Cardiac muscle cell (in vitro differentiated cells and primary cell): ENCODE measurements around the gene KRT5. TPM values are rescaled to one million over a fixed set of nuclear protein-coding genes. Genes with fewer than 3 reads are reported as not detected.

ENCODE experiments used
- polyA plus RNA-seq: library from polyadenylated mRNA; unstranded; fragments of >200 nt; fragmentation: Nextera tagmentation; extraction: Ambion mirVana; gene quantifications from 2 replicates; pipeline ENCODE4 v1.2.1, GENCODE V29; 2016
- total RNA-seq: library from RNA; depleted of rRNA; stranded (reverse); fragments of >200 nt; gene quantifications from 2 replicates; pipeline ENCODE4 v1.2.3, GENCODE V29; 2016

The KRT5 gene
- total and polyA plus RNA-seq, 2 experiments from 2014 or later: 0.23 TPM; not detected in 1

Other genes starting within 250 kb of the KRT5 start
- 0.14 TPM in 1 of 2 replicates, not detected in the other for gene KRT86, start 245.7 kb downstream of the KRT5 start, total RNA-seq
- gene KRT86, start 245.7 kb downstream of the KRT5 start, polyA plus RNA-seq: 0.35 TPM in 1 of 2 replicates, not detected in the other
- gene KRT81, start 228.9 kb downstream of the KRT5 start, total RNA-seq: not detected in 2 replicates
- not detected in 2 replicates for gene KRT81, start 228.9 kb downstream of the KRT5 start, polyA plus RNA-seq
- not detected in 2 replicates for gene KRT83, start 199.0 kb downstream of the KRT5 start, total RNA-seq
- gene KRT83, start 199.0 kb downstream of the KRT5 start, polyA plus RNA-seq: not detected in 2 replicates
- 0.12 TPM in 1 of 2 replicates, not detected in the other for gene KRT85, start 152.9 kb downstream of the KRT5 start, total RNA-seq
- gene KRT85, start 152.9 kb downstream of the KRT5 start, polyA plus RNA-seq: not detected in 2 replicates
- not detected in 2 replicates for gene KRT84, start 134.7 kb downstream of the KRT5 start, total RNA-seq
- gene KRT84, start 134.7 kb downstream of the KRT5 start, polyA plus RNA-seq: not detected in 2 replicates
- gene KRT82, start 114.1 kb downstream of the KRT5 start, total RNA-seq: not detected in 2 replicates
- not detected in 2 replicates for gene KRT82, start 114.1 kb downstream of the KRT5 start, polyA plus RNA-seq
- gene KRT75, start 86.0 kb downstream of the KRT5 start, total RNA-seq: not detected in 2 replicates
- gene KRT75, start 86.0 kb downstream of the KRT5 start, polyA plus RNA-seq: not detected in 2 replicates
- not detected in 2 replicates for gene KRT6B, start 68.2 kb downstream of the KRT5 start, total RNA-seq
- gene KRT6B, start 68.2 kb downstream of the KRT5 start, polyA plus RNA-seq: 0.13 TPM in 1 of 2 replicates, not detected in the other
- not detected in 2 replicates for gene KRT6C, start 46.6 kb downstream of the KRT5 start, total RNA-seq
- not detected in 2 replicates for gene KRT6C, start 46.6 kb downstream of the KRT5 start, polyA plus RNA-seq
- not detected in 2 replicates for gene KRT6A, start 27.1 kb downstream of the KRT5 start, total RNA-seq
- gene KRT6A, start 27.1 kb downstream of the KRT5 start, polyA plus RNA-seq: 0.22 TPM in 1 of 2 replicates, not detected in the other
- gene KRT71, start 32.8 kb upstream of the KRT5 start, total RNA-seq: not detected in 2 replicates
- not detected in 2 replicates for gene KRT71, start 32.8 kb upstream of the KRT5 start, polyA plus RNA-seq
- gene KRT74, start 53.4 kb upstream of the KRT5 start, total RNA-seq: not detected in 2 replicates
- gene KRT74, start 53.4 kb upstream of the KRT5 start, polyA plus RNA-seq: not detected in 2 replicates
- gene KRT72, start 81.1 kb upstream of the KRT5 start, total RNA-seq: not detected in 2 replicates
- gene KRT72, start 81.1 kb upstream of the KRT5 start, polyA plus RNA-seq: not detected in 2 replicates
- gene KRT73, start 98.2 kb upstream of the KRT5 start, total RNA-seq: not detected in 2 replicates
- not detected in 2 replicates for gene KRT73, start 98.2 kb upstream of the KRT5 start, polyA plus RNA-seq
- gene KRT2, start 131.8 kb upstream of the KRT5 start, total RNA-seq: not detected in 2 replicates
- not detected in 2 replicates for gene KRT2, start 131.8 kb upstream of the KRT5 start, polyA plus RNA-seq
- gene KRT1, start 160.0 kb upstream of the KRT5 start, total RNA-seq: not detected in 2 replicates
- not detected in 2 replicates for gene KRT1, start 160.0 kb upstream of the KRT5 start, polyA plus RNA-seq
- not detected in 2 replicates for gene KRT77, start 183.1 kb upstream of the KRT5 start, total RNA-seq
- not detected in 2 replicates for gene KRT77, start 183.1 kb upstream of the KRT5 start, polyA plus RNA-seq